Posterior vena cava (tissue), 2 donors: Measurements from ENCODE around the gene DROSHA. TPM values are rescaled to one million over a fixed set of nuclear protein-coding genes. Genes with fewer than 3 reads are reported as not detected.
"Not testable (repeated sequence)": the region's sequence is repeated elsewhere in the genome, so short reads cannot be mapped to it uniquely, and the experiment has no call there.

Experiments used
- DNase-seq: peaks from one replicate; pipeline ENCODE4 v3.0.0-alpha.2; 2020; ENCODE audit warnings: low spot score
- intact Hi-C, 2 donors: fragments of 100-400 bp; cut with DNase I; formaldehyde crosslinking; loops; one replicate each; pipeline versions ENCODE4 v1.14.1 to v1.14.2; 2022 to 2023
- total RNA-seq, 2 donors: library from RNA; stranded (reverse); fragmentation: NEBNext Ultra II Directional; extraction: Animal tissue kit (Norgen Biotek cat#: 25700); gene quantifications; one replicate each; pipeline ENCODE4 v1.2.1, GENCODE V29; 2021
- donor health status: DM: yes; HTN: yes; CAD: no.
- donor health status: DM: yes; HTN: yes; CAD: no.

DROSHA gene
- total RNA-seq, 2 donors from 2014 or later = 36.9 to 39.3 TPM

DNA sequence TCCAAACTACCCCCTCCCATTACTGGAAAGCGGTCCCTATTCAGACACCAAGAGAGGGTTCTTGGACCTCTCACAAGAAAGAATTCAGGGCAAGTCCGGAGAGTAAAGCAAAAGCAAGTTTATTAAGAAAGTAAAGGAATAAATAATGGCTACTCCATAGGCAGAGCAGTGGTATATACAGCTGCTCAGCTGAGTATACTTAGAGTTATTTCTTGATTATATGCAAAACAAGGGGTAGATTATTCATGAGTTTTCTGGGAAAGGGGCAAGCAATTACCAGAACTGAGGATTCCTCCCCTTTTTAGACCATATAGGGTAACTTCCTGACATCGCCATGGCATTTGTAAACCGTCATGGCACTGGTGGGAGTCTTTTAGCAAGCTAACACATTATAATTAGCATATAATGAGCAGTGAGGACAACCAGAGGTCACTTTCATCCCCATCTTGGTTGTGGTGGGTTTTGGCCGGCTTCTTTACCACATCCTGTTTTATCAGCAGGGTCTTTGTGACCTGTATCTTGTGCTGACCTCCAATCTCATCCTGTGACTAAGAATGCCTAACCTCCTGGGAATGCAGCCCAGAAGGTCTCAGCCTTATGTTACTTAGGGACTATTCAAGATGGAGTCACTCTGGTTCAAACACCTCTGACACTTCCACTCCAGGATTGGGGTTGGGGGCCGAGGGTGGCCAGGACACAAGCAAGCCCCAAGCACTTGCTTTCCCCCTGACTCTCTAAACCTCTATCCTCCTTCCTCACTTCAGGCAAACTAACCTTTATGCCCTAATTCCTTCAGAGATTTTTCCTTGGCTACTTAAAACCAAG, 170.0 kb downstream of the DROSHA start:
- DNase-seq, intact Hi-C loops: not testable (repeated sequence)

DNA sequence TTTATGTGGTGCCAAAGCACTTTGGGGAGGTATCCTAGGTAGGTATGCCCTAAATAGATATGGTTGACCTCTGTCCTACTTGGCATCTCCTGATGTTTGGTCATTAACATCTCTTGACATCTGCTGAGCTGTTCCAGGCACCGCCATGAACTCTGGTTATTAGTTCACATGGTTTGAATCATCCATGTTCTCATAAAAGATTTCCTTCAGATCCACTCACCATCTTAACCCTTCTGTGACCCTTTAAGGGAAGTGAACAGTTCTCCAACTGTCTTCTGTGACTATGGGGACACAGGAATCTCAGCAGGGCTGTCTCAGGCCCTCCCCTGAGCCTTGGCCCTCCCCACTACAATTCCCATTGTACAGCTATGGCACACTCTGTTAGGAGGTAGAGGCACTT, 170.7 kb downstream of the DROSHA start:
- DNase-seq = no peak

DNA sequence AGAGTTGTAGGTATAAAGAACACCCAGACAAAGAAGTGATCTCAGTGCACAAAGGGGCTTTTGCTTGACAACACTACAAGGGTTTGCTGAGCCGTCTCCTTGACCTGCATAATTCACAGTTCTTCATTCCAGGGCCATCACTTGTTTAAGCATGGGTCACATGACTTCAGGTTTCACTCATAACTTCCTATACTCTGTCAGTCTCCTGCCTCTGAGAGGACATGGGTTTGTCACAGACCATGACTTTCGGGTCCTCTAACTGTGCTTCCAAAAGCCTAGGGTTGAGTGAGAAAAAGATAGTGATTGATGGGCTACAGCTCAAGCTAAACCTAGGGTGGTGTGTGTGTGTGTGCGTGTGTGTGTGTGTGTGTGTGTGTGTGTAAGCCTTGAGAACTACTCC, 172.1 kb downstream of the DROSHA start:
- intact Hi-C loops = no loop called here
- DNase-seq = no peak

More for the DNA sequence above, 170.7 kb downstream of the DROSHA start:
- intact Hi-C loops = no loop called here

DNA sequence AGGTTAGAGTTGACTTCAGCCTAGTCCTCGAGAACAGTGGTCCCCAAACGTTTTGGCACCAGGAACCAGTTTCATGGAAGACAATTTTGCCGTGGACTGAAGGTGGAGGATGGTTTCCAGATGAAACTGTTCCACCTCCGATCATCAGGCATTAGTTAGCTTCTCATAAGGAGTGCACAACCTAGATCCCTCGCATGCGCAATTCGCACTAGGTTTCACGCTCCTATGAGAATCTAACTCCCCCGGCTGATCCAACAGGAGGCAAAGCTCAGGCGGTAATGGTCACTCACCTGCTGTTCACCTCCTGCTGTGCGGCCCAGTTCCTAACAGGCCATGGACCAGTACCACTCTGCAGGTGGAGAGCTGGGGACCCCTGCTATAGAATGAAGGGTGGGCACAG, 174.9 kb downstream of the DROSHA start:
- intact Hi-C loops = no loop called here
- no peak for DNase-seq

DNA sequence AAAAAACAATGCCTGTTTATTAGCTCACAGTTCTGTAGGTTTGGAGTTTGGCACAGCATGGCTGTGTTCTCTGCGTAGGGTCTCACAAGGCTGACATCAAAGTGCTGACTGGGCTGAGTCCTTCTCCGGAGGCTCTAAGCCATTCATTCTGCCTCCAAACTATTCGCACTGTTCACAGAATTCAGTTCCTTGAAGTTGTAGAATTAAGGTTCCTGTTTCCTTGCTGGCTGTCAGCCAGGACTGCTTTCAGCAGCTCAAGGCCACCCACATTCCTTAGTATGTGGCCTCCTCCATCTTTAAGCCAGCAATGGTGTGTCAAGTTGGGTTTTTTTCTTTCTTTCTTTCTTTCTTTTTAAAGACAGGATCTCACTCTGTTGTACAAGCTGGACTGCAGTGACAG, 176.6 kb downstream of the DROSHA start:
- no peak for DNase-seq
- intact Hi-C loops = no loop called here

Other genes with a start within 250 kb of the DROSHA start
- gene C5orf22, start 208 bp upstream of the DROSHA start, total RNA-seq = 10 to 100 TPM; 20.3 to 21.3 TPM
- gene PDZD2, start 107.0 kb upstream of the DROSHA start, total RNA-seq = 1 to 10 TPM; 4.1 to 4.9 TPM